Measurements from ENCODE around the gene EPHA1.

Gene EPHA1

DNA sequence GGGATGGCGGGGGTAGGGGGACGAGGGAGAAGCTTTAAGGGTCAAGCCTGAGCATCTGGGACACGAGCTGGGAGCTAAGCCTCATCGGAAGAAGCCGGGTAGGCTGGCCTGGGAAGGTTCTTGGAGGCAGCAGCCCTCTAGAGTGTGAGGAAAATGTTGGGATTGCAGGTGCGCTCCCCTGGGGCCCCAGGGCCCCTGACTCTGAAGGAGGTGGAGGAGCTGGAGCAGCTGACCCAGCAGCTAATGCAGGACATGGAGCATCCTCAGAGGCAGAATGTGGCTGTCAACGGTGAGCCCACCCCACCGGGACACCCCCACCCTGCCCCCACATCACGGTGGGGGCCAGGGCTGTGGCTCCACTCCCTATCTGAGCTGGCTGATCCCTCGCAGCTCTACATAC, 20.6 kb downstream of the EPHA1 start:
- no peak for DNase-seq

DNA sequence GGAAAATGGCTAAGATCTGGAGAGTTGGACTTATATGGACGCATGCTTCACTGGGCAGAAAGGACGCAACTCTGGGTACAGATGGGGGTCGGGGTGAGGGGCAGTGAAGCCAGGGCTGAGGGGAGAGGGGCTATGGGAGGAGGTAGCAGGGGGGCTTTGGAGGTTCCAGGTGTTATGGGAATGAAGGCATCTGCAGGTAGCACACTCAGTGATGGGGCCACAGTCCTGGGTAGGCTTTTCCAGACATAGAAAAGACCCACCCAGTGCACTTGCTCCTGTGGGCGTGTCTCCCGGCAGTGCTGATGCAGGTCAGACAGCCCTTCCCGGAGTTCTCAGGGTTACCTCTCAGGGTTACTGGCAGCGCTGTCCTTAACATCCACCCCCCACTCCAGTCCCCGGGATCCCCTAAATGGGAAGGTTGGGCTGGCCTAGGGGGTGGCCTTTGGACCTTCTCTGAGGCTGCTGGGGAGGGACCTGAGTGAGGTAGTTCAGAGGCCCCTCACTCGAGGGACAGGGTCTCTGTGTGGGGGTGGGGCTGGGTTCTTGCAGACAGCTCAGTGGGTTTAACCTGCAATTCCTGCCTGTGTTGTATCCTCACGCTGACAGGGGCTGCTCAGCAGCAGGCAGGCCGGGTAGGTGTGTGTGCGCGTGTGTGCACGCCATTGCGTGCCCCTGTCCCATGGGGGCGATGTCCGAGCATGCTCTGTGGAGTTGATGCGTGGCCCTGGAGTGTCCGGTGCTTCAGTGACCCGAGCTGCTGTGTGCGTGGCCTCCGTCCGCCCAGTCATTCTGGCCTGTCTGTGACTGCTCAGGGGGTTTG, 21.3 kb downstream of the EPHA1 start:
- DNase-seq: no peak

DNA sequence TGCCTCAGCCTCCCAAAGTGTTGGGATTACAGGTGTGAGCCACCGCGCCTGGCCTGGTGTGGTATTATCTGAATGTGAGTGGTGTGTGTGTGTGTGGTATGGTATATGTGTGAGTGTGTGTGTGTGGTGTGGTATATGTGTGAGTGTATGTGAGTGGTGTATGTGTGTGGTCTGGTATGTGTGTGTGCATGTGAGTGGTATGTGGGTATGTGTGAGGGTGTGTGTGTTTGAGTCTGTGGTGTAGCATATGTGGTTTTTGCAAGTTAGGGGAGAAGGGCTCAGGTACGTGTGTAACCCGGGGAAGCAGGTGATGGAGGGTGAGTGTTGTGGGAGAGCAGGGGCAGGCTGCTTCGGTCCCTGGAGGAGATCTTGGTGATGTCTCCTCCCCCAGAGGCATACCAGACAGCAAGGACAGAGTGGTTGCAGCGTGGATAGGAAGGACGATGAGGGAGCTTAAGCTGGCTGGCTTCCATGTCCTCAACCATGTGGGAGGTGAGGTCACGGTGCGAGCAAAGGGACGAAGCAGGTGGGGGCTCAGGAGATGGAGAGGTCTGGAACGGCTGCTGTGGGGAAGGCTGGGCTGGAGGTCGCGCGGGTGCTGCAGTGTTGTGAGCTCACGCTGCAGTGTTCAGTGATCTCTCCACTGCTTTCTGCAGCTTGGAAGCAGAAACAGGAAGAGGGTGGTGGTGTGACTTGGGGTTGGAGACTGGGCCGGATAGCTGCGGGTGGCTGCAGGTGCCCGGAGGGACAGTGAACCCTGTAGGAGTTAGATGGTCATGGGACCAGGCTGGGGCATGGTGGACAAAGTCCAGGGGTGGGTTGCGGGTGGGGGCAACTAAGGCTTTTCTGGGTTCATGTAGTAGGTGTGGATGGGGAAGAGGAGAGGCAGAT, 22.5 kb downstream of the EPHA1 start:
- DNase-seq: no peak

DNA sequence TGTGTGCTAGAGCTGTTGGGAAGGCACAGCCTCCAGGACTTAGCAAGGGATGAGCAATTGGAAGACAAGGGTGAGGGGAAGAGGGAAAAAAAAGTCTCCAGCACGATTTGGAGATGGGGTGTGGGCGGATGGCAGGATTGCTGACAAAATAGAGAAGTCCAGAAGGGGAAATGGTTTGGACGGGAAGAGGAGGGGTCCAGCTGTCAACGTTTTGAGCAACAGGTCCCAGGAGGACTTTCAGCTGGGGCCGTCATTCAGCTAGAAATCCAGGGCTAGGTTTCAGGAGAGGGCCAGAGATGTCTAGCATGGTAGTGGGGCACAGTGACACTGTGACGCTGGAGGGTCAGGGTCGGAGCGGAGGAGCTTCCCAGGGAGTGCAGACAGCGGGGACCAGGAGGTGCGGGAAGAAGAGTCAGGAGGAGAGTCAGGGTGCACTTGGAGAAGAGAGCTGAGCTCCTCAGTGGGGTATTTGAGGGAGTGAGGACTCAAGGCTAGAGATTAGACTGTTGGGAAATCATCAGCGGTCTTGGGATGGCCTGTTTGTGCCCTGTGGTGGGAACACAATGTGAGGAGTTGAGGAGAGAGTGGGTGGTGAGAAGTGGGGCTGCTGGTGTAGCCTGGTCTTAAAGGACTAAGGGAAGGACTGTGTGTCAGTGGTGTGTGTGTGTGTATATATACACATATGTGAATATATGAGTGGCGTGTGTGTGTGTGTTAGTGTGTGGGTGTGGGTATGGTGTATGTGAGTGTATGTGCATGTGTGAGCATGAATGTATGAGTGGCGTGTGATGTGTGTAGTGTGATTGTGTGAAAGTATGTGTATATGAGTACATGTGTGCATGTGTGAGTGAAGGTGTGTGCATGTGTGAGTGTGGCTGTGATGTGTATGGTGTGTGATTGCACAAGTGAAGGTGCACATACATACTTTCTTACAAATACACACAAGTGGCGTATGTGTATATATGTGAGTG, 23.7 kb downstream of the EPHA1 start:
- no peak for DNase-seq

DNA sequence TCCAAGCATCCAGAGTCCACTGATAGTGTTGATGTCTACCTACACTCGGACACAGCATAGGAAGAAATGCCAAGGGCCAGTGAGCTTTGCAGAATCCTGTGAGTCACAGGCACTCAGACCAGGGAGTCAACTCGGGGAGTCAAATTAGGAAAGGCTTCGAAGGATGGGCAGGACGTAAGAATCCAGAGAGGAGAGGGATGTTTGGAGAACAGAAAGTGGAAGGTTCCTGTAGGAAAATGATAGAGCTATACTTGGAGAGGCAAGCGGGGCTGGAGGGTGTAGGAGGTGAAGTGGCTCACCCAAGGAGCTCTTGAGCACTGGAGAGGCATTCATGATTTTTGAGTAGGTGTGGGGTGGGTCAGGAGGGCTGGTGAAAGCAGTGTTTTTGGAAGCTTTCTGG, 24.5 kb downstream of the EPHA1 start:
- peak; percentile 24 for DNase-seq

DNA sequence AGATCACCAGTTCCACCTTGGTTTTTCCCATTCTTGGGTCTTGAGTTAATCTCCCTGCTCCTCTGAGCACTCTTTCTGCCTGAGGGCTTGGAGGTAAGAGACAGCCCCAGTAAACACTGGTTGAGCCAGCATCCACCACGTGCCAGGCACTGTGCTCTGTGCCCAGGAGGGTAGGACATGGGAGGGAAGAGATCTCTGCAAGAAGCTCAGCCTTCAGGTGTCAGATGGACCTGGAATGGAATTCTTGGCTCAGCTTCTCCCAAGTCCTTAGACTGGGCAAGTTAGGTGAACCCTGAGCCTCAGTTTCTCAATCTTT, 25.1 kb downstream of the EPHA1 start:
- no peak for DNase-seq

DNA sequence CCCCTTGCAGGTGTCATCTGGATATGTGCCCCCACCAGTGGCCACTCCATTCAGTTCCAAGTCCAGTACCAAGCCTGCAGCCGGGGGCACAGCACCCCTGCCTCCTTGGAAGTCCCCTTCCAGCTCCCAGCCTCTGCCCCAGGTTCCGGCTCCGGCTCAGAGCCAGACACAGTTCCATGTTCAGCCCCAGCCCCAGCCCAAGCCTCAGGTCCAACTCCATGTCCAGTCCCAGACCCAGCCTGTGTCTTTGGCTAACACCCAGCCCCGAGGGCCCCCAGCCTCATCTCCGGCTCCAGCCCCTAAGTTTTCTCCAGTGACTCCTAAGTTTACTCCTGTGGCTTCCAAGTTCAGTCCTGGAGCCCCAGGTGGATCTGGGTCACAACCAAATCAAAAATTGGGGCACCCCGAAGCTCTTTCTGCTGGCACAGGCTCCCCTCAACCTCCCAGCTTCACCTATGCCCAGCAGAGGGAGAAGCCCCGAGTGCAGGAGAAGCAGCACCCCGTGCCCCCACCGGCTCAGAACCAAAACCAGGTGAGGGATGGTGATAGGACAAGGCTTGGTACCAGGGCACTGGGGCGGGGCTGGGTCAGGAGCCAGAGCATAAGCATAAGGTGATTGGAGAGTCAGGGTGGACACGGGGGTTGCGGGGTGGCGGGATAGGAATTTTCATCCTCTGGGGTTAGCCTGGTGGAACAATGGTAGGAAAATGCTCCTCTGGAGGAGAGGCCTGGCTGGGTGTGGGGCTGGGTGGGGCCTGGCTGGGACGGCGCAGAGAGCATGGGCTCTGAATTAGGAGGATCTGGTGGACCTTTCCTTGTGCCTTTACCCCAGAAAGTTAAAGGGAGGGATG, 25.6 kb downstream of the EPHA1 start:
- no peak for DNase-seq

DNA sequence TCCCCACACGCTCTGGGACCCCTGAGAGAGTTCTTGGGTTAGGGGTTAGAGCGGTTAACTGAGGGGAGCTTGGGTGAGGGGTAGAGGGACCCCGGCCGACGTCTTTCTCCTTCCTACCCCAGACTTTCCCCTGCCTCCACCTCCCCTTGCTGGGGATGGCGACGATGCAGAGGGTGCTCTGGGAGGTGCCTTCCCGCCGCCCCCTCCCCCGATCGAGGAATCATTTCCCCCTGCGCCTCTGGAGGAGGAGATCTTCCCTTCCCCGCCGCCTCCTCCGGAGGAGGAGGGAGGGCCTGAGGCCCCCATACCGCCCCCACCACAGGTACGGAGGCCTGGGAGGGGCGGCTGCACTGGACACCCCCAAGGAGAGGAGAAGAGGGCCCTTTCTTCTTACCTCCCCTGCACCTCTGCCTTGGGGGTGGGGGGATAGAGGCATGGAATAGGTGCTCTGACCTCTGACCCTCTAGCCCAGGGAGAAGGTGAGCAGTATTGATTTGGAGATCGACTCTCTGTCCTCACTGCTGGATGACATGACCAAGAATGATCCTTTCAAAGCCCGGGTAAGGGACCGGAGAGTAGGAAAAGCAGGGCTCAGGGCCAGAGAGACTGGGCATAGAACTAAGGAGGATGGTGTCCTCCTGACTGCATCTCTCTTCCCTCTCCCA, 26.4 kb downstream of the EPHA1 start:
- DNase-seq: no peak

DNA sequence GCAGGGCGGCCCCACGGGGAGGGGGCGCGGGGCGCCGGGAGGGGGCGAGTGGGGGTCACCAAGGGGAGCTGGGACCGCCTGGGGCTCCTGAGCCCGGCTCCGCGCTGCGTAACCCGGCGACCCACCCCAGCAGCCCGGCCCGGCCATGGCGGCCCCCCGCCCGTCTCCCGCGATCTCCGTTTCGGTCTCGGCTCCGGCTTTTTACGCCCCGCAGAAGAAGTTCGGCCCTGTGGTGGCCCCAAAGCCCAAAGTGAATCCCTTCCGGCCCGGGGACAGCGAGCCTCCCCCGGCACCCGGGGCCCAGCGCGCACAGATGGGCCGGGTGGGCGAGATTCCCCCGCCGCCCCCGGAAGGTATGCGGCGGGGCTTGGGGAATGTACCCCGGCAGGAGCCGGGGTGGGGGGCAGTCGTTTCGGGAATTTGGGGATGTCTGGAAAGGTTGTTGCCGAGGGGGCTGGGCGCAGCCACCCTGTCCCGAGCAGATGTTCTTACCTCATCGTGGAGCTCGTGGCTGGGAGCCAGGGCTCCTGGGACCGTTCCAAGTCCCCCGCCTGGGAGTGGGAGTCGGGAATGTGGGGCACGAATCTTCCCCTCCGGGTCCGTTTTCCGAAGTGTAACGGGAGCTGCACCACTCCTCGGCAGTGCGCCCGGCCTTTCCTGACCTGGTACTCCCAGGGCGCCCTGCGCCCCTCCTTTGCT, 27.1 kb downstream of the EPHA1 start:
- peak; percentile 3 for DNase-seq

DNA sequence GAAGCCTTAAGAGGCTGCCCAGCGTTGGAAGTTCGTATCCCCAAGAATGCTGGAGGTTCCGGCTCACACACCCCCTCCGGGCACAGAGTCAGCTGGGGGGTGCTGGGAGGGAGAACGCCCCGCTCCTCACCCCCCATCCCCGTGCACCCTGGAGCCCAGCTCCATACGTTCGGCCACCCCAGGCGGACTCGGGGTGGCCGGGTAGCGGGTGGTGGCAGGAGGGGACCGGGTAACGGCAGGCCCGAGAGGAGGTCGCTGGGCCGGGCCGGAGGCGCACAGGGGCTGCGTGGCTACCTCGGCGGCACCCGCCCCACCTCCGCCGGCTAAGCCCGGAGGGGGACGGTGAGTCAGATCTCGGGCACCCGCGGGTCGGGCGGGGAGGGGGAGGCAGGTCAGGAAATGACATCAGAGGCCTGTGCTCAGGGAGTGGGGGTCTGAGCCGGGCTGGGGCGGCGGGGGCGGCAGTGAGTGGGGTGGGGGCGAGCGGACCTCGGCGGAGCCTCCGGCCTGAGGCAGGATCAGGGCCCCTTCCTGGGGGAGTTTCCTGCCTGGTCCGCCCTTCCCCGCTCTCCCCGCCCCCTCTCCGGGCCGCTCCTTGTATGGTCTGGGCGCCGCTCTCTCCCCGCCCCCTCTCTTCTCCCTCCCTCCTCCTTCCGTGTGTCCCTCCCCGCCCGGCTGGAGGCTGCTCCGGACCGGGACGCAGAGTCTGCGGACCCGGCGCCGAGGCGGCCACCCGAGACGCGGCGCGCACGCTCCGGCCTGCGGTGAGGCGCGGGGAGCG, 27.8 kb downstream of the EPHA1 start, which contains the start of gene ZYX:
ZYX (plus strand) TSS at position 700 of the 781 bp plus-strand sequence. CDS start 227 bp downstream, outside the sequence.
- DNase-seq: peak; percentile 49

DNA sequence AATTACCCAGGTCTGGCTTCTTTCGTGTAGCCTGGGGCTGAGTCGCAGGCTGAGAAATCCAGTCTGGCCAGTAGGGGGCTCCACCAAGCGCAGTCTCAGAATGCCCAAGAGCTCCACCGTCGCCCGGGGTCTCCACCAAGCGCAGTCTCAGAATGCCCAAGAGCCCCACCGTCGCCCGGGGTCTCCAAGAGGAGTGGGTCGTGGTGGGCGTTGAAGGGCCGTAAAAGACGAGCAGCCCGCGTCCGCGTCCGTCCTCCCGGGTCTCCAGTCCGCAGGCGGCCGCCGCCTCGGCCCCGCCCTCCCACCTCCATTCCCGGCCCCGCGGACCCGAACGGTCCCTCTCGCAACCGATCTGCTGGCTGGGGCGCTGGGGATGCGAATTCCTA, 28.4 kb downstream of the EPHA1 start:
- DNase-seq: peak; percentile 33

DNA sequence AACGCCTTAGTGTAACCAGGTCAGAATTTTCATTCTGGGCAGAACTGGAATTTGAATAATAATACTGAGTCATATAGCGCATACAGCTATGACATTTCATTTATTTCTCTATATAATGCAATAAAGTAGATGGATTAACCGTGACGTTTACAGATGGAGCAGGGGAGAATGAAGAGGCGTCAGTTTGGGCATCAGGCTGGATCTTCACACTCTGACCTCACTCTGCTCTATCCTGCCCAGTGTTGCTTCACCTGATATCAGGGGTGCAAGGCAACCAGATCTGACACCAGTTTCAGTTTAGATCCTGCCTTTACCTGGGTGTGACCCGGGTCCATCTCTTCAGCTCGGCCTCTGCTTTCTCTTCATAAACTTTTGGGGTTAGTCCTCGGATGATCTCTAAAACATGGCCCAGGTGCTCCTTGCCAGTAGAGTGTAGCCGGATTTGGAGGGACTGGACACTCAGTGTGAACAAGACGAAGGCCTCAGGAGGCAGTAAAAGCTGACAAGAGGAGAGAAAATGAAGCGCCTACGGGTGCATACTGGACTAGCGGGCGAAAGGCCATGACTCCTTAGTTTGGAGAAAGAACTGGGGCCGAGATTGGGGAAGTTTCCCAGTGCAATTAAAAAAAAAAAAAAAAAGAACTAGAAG, 28.9 kb downstream of the EPHA1 start:
- no peak for DNase-seq

DNA sequence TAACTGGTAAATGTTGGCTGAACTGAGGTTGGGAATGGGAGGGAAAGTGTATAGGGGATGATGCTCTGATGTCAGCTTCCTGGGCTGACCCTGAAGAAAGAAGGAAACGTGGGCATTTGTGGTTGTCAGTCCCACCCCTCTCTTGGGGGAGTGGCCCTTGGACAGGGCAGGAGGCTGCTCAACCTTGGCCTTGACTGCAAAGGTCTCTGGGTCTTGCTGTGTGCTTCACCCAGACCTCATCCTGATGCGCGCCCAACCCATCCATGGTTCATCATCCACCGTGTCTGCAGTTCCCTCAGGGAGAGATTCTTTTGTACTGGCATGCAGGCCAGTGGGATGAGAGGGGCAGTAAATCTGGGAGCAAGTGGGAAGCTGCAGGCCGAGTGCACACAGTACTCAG, 32.3 kb downstream of the EPHA1 start:
- no peak for DNase-seq

DNA sequence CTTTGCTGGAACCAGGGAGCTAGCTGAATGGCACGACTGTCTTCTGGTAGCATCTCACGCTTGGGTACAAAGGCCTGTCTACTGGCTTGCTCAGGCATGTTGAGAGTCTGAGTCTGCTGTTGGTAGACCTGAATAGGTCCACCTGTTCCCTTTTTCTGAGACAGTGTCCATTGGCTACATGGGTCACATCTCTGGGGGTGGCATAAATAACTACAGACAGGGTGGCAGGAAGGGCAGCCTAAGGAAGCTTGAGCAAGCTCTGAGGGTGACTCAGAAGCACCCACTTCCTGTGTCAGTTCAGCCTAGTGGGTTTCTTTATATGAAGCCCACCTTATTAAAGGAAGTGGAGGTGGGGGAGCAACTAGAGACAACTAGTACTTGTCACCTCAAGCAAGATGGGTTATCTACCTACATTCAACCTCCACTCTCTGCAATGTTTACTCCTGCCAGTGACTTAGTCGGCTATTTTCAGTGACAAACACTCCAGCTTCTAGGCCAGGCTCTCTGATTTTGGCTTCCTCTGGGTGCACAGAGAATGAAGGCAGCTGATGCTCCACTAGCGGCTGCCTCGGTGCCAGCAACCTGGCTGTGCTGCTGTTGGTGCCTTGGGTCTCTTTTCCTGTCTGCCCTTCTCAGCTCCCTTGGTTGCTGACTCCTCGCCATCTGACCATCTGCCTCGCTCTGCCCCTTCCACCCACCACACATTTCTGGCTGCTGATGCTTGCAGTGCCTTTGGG, 33.2 kb downstream of the EPHA1 start:
- DNase-seq: no peak

DNA sequence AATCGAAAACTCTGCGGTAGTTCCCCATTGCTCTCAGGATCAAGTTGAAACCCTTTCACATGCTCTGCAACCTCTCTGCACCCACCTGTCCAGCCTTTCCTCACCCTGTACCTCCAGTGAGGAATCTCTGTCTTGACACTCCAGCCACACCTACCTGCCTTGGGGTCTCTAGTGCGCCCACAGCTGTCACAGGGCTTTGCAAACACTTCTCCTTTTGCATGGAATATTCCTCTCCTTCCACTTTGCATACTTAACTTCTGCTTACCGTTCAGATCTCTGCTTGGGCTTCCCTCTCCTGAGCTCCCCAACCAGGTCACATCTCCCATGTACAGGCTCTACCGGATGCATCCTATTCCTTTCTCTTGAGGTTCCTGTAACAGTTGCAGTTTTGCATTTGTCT, 34.1 kb downstream of the EPHA1 start:
- DNase-seq: no peak

DNA sequence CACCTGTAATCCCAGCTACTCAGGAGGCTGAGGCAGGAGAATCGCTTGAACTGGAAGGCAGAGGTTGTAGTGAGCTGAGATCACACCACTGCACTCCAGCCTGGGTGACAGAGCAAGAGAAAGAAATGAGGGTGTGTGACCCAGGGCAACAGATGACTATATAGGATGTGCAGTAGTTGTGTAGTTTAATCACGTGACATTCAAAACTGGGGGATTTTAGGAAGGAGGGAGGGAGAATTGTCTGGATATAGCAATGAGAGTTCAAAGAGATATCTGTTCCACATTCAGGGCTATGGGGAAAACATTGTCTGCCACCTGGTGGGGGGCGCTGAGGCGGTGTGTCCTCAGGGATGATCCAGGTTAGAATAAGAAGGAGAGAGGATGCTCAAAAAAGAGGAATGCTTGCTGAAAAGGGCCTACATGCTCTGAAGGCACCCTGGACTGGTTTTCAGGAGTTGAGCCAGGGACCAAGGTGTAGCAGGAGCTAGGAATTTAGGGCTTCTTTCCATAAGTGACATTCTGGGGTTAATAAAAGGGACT, 35.3 kb downstream of the EPHA1 start:
- no peak for DNase-seq

DNA sequence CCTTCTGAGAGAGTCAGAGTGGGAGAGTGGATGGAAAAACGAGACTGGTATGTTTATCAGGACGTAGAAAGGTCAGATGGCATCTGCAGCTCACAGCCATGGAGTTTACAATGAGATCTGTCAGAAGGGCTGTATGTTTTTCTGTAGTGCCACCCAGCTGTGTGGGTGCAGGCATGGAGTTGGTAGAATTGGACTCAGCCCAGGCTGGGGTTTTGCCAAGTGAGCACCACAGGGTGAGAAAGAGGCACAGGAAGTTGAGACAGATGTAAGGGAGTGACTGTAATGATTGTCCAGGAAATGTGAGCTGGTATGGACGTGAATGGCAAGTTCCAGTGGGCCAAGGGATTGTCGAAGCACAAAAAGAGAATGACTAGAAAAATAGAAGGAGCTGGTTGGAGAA, 36.6 kb downstream of the EPHA1 start:
- no peak for DNase-seq

All from DMS79 (cell line).